ENCODE data around the gene FPR2.
"Not testable (repeated sequence)": the region's sequence is repeated elsewhere in the genome, so short reads cannot be mapped to it uniquely, and the experiment has no call there.

The FPR2 gene

DNA sequence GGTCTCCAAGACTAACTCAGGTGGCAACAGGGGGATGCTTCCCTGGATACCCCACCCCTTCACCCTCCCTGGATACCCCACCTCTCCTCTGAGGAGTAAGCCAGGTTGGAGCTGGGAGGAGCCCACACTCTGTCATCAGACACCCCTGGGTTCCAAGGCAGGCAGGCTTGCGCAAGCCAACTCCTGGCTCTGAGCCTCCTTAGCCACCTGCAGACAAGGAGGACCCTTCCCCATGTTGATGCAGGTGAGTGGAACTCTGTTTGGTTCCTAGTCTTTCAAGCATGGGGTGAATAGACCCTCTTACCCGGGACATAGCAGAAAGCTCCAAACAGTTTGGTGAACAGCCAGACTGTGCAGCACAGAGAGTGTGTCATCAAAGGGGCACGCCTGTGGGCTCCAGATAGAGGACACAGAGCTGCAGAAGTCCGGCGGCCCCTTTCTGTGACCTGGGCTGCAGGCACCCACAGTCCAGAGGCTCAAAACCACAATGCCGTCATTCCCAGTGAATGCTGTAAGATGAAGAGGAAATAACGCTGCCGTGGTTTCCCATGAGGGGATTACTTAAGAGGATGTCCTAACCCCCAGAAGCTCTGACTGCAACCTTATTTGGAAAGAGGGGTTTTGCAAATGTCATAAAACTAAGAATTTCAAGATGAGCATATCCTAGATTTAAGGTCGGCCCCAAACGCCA is 25.1 kb upstream of the FPR2 start:
- Histone ChIP-seq H3K27me3 (replicated peaks; ENCODE audit: insufficient read depth, low read length) (no peaks in the 10 kb centered on the region), H3K36me3 (replicated peaks; ENCODE audit: insufficient read depth, low read length) (no peaks in the 10 kb centered on the region), H3K27ac (ENCODE audit: low read length) (no peak overlapping the region), H3K4me3 (ENCODE audit: low read length) (no peak overlapping the region), H3K4me2 (ENCODE audit: low read depth, low read length) (no peak overlapping the region), H3K79me2 (ENCODE audit: low read length) (no peaks in the 10 kb centered on the region), H3K4me1 (ENCODE audit: low read length) (no peaks in the 10 kb centered on the region), H3K9ac (ENCODE audit: low read length) (no peak overlapping the region), H3F3A (ENCODE audit: insufficient read depth, low read length) (no peaks in the 10 kb centered on the region), H2AFZ (ENCODE audit: low read length) (no peak overlapping the region), H3K9me3 (replicated peaks; ENCODE audit: insufficient read depth, low read length) (no peaks in the 10 kb centered on the region), H4K20me1 (ENCODE audit: insufficient read depth, low read length) (no peaks in the 10 kb centered on the region), H3K9me2 (replicated peaks; ENCODE audit: insufficient read depth, low read length) (no peaks in the 10 kb centered on the region)
- DNase-seq, result no peak
- TF ChIP-seq EZH2phosphoT487 (IDR thresholded peaks at IDR 0.05; ENCODE audit: low read length) (no peak), CTCF (IDR thresholded peaks at IDR 0.05; ENCODE audit: low read length) (no peak), EZH2 (optimal IDR thresholded peaks at IDR 0.05; ENCODE audit: low read depth, low read length) (no peak)

GRCh38 chr19:51737389-51737788 is 23.6 kb upstream of the FPR2 start:
- no peaks in the 10 kb centered on the region for H4K20me1 ChIP-seq (ENCODE audit: insufficient read depth, low read length)
- no peak overlapping the region for H3K9ac ChIP-seq (ENCODE audit: low read length)
- H3K4me2 ChIP-seq (ENCODE audit: low read depth, low read length), result no peak overlapping the region
- no peak for DNase-seq
- no peaks in the 10 kb centered on the region for H3K4me1 ChIP-seq (ENCODE audit: low read length)
- TF ChIP-seq EZH2 (optimal IDR thresholded peaks at IDR 0.05; ENCODE audit: low read depth, low read length) (no peak), CTCF (IDR thresholded peaks at IDR 0.05; ENCODE audit: low read length) (no peak), EZH2phosphoT487 (IDR thresholded peaks at IDR 0.05; ENCODE audit: low read length) (no peak)
- H3K9me2 ChIP-seq (replicated peaks; ENCODE audit: insufficient read depth, low read length), result no peaks in the 10 kb centered on the region
- H2AFZ ChIP-seq (ENCODE audit: low read length), result no peak overlapping the region
- H3K9me3 ChIP-seq (replicated peaks; ENCODE audit: insufficient read depth, low read length), result no peaks in the 10 kb centered on the region
- no peaks in the 10 kb centered on the region for H3K79me2 ChIP-seq (ENCODE audit: low read length)
- H3K36me3 ChIP-seq (replicated peaks; ENCODE audit: insufficient read depth, low read length), result no peaks in the 10 kb centered on the region
- no peaks in the 10 kb centered on the region for H3K27me3 ChIP-seq (replicated peaks; ENCODE audit: insufficient read depth, low read length)
- no peak overlapping the region for H3K4me3 ChIP-seq (ENCODE audit: low read length)
- no peaks in the 10 kb centered on the region for H3F3A ChIP-seq (ENCODE audit: insufficient read depth, low read length)
- no peak overlapping the region for H3K27ac ChIP-seq (ENCODE audit: low read length)

GRCh38 chr19:51737924-51738323 is 23.1 kb upstream of the FPR2 start:
- Histone ChIP-seq H3K9me2 (replicated peaks; ENCODE audit: insufficient read depth, low read length) (no peaks in the 10 kb centered on the region), H3K79me2 (ENCODE audit: low read length) (no peaks in the 10 kb centered on the region), H3K36me3 (replicated peaks; ENCODE audit: insufficient read depth, low read length) (no peaks in the 10 kb centered on the region), H3K27ac (ENCODE audit: low read length) (no peak overlapping the region), H3K4me1 (ENCODE audit: low read length) (no peaks in the 10 kb centered on the region), H3K4me2 (ENCODE audit: low read depth, low read length) (no peak overlapping the region), H3K9ac (ENCODE audit: low read length) (no peak overlapping the region), H3K4me3 (ENCODE audit: low read length) (no peak overlapping the region), H3K9me3 (replicated peaks; ENCODE audit: insufficient read depth, low read length) (no peaks in the 10 kb centered on the region), H2AFZ (ENCODE audit: low read length) (no peak overlapping the region), H3F3A (ENCODE audit: insufficient read depth, low read length) (no peaks in the 10 kb centered on the region), H3K27me3 (replicated peaks; ENCODE audit: insufficient read depth, low read length) (no peaks in the 10 kb centered on the region), H4K20me1 (ENCODE audit: insufficient read depth, low read length) (no peaks in the 10 kb centered on the region)
- TF ChIP-seq EZH2 (optimal IDR thresholded peaks at IDR 0.05; ENCODE audit: low read depth, low read length), result no peak
- no peak for TF ChIP-seq EZH2phosphoT487 (IDR thresholded peaks at IDR 0.05; ENCODE audit: low read length)
- no peak for TF ChIP-seq CTCF (IDR thresholded peaks at IDR 0.05; ENCODE audit: low read length)
- DNase-seq, result no peak

DNA sequence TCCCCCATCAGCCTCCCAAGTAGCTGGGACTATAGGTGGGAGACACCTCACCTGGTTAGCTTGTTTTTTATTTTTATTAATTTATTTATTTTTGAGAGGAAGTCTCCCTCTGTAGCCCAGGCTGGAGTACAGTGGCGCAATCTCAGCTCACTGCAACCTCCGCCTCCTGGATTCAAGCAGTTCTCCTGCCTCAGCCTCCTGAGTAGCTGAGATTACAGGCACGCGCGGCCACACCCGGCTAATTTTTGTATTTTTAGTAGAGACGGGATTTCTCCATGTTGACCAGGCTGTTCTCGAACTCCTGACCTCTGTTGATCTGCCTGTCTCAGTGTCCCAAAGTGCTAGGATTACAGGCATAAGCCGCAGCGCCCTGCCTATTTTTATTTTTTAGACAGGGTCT is 22.5 kb upstream of the FPR2 start:
- not testable (repeated sequence) for H3K36me3 ChIP-seq (replicated peaks; ENCODE audit: insufficient read depth, low read length); H3K4me2 ChIP-seq (ENCODE audit: low read depth, low read length); H3K27ac ChIP-seq (ENCODE audit: low read length); H3K9me2 ChIP-seq (replicated peaks; ENCODE audit: insufficient read depth, low read length); H4K20me1 ChIP-seq (ENCODE audit: insufficient read depth, low read length); H3F3A ChIP-seq (ENCODE audit: insufficient read depth, low read length); H2AFZ ChIP-seq (ENCODE audit: low read length); H3K9me3 ChIP-seq (replicated peaks; ENCODE audit: insufficient read depth, low read length); H3K4me3 ChIP-seq (ENCODE audit: low read length); DNase-seq; H3K4me1 ChIP-seq (ENCODE audit: low read length); H3K9ac ChIP-seq (ENCODE audit: low read length); H3K27me3 ChIP-seq (replicated peaks; ENCODE audit: insufficient read depth, low read length); H3K79me2 ChIP-seq (ENCODE audit: low read length)
